Measurements from ENCODE around the gene CSNK1D. TPM values are rescaled to one million over a fixed set of nuclear protein-coding genes. Genes with fewer than 3 reads are reported as not detected.

CSNK1D gene
- total RNA-seq, 4 donors from 2014 or later, result 24.6 to 102 (median 57.1) TPM

DNA sequence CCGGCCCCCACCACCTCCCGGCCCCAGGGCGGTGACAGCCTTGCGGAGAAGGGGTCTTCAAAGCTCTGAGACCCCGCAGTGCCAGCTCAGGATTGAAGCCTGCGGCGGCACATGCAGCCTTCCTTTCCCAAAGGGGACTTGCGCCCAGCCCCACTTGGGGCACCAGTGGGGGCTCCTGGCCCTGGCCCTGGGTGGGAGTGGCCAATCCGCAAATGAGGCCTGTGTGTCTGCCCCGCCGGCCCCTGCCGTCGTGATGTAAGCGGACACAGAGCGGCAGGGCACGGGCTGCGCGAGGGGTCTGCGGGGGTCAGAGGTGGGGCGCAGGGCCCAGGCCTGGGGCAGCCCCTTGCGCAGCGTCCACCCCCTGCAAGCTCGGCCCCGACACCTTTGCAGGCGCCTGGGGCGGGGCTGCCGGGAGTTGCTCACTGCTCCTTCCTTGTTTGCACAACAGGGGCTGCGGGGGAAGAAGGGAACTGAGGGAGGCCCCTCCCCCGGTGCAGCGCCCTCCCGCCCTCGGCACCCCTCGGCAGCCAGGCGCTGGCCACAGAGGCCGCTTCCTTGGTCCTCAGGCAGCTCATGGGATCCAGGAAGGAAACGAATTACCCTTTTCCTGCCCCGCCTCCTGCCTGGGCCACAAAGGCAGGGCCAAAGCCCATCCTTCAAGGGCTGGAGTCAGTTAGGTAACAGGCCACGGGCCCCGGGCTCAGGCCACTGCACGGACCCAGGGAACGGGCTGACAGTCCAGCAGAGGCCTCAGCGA, 41.8 kb downstream of the CSNK1D start:
- H3K9me3 ChIP-seq, result no peaks in the 10 kb centered on the region
- 19% methylated on average over 15 of the region's 42 CpGs; no CpG with 5 or more reads in 1 of the 2 donors for WGBS, 2 donors
- DNase-seq, result no peak
- TF ChIP-seq, protein P1, sequence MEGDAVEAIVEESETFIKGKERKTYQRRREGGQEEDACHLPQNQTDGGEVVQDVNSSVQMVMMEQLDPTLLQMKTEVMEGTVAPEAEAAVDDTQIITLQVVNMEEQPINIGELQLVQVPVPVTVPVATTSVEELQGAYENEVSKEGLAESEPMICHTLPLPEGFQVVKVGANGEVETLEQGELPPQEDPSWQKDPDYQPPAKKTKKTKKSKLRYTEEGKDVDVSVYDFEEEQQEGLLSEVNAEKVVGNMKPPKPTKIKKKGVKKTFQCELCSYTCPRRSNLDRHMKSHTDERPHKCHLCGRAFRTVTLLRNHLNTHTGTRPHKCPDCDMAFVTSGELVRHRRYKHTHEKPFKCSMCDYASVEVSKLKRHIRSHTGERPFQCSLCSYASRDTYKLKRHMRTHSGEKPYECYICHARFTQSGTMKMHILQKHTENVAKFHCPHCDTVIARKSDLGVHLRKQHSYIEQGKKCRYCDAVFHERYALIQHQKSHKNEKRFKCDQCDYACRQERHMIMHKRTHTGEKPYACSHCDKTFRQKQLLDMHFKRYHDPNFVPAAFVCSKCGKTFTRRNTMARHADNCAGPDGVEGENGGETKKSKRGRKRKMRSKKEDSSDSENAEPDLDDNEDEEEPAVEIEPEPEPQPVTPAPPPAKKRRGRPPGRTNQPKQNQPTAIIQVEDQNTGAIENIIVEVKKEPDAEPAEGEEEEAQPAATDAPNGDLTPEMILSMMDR (IDR thresholded peaks at IDR 0.05), result peak in 1 of 6 experiments; percentile 8
- peak in 1 of 4 donors; percentile 47 for TF ChIP-seq POLR2A (IDR thresholded peaks at IDR 0.05)
- H3K4me3 ChIP-seq, result peak overlapping the region; percentile 35 to 84 (median 64)
- peaks cover 49 to 89% (median 60%) of the 10 kb centered on the region in 3 donors for H3K4me1 ChIP-seq
- peaks cover 0 to 2% (median 0%) of the 10 kb centered on the region in 3 donors for H3K36me3 ChIP-seq
- H3K27me3 ChIP-seq, result peaks cover 0 to 36% (median 0%) of the 10 kb centered on the region in 4 donors
- H3K27ac ChIP-seq, result peak overlapping the region; percentile 80 to 94 (median 90)
- intact Hi-C loops (cut with DNase I), result no loop called here

DNA sequence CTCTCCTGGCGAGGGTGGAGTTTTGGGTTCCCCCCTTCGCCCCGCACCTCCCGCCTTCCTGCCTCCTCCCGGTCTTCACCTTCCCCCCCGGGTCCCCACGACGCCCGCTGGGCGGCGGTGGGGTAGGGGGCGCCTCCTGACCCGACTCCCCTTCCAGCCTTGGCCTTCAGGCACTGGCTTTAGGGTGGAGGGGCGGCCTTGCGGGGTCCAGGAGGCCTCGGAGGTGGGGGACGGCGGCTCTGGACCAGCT, 42.3 kb downstream of the CSNK1D start:
- H3K36me3 ChIP-seq, result no peaks in the 10 kb centered on the region

DNA sequence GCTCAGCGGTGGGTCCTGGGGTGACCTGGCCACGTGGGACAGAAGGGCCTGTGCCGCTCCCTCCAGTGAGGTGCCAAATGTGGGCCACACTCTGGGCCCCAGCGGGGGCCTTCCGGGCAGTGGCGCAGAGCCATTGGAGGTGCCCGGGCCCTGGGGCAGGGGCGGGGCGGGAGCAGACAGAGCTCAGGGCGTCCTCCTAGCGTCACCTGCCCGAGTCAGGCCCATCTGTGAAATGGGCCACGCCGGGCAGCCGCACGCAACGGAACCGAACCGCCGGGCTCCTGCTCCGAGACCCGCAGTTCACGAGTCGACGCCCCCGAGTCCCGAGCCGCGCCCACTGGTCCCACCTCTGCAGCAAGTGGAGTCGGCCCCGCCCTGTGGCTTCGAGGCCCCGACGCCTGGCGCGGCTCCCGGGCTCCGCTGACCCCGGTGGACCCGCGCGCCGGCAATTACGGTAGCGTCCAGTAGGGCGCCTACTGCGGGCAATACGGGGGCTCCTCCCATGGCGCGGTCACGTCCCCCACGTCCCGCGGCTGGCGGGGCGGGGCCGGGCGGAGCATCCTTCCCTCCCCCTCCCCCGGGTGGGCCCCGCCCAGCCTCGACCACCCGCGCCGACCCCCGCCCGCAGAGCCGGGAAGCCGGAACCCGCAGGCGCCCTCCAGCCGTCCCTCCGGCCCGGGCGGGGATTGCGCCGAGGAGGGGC, 42.7 kb downstream of the CSNK1D start:
- DNase-seq, result no peak
- peak overlapping the region; percentile 80 to 94 (median 90) for H3K27ac ChIP-seq
- H3K36me3 ChIP-seq, result no peaks in the 10 kb centered on the region
- peaks cover 0 to 36% (median 0%) of the 10 kb centered on the region in 4 donors for H3K27me3 ChIP-seq
- no peaks in the 10 kb centered on the region for H3K9me3 ChIP-seq
- 0% methylated on average over 1 to 12 of the region's 76 CpGs for WGBS, 2 donors
- H3K4me1 ChIP-seq, result peaks cover 44 to 79% (median 51%) of the 10 kb centered on the region in 3 donors
- TF ChIP-seq, protein P1 (IDR thresholded peaks at IDR 0.05), result peak; percentile 35 to 61 (median 52)
- peak in 1 of 4 donors; percentile 30 for TF ChIP-seq POLR2A (IDR thresholded peaks at IDR 0.05)
- peak overlapping the region; percentile 35 to 84 (median 64) for H3K4me3 ChIP-seq
- intact Hi-C loops (cut with DNase I), result no loop called here

More for the DNA sequence above, 42.3 kb downstream of the CSNK1D start:
- Histone ChIP-seq H3K4me1 (peaks cover 49 to 84% (median 55%) of the 10 kb centered on the region in 3 donors), H3K27me3 (peaks cover 0 to 36% (median 0%) of the 10 kb centered on the region in 4 donors), H3K9me3 (no peaks in the 10 kb centered on the region), H3K27ac (peak overlapping the region; percentile 80 to 94 (median 90)), H3K4me3 (peak overlapping the region; percentile 35 to 84 (median 64))
- no peak for TF ChIP-seq POLR2A (IDR thresholded peaks at IDR 0.05)
- TF ChIP-seq, protein P1 (IDR thresholded peaks at IDR 0.05), result no peak
- no peak for DNase-seq
- intact Hi-C loops (cut with DNase I), result no loop called here
- no CpG with 5 or more reads among the region's 18 CpGs for WGBS, 2 donors

DNA sequence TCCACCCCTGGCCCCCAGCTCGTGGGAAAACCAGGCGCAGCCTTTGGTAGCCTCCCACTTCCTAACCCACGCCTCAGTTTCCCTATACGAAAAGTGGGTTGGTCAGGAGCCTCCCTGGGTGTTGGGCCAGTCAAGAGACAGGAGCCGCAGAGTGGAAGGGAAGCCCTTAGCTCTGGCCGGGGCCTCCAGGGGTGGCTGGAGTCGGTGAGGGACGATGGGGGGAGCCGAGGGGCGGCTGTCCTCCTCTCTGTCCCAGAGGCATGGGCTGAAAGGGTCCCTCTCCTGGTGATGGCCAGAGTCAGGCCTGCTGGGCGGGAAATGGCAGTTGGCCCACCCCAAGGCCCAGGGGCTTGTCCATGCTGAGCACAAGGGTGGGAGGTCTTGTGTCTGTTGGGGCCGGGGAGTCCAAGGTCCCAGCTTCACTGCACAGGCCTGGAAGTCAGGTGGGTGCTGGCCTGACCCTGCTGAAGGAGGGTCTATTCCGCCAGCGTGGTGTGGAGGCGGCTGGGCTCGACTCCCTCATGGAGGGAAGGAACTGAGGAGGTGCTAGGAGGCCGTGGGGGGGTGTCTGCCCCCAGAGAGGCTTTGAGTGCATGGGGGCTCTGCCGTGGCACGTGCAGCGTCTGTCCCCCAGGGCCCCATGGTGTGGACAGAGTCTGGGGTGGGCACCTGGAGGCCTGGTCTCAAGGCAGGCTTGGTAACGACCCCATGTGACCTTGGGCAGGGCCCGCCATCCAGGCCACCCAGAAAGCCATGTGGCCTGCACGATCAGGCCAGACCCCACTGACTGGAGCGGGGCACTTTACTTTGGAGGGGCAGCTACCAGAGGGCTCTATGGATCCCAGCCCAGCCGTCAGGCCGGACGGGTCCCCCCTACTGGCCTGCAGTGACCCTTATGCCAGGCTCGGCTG, 43.5 kb downstream of the CSNK1D start:
- no peaks in the 10 kb centered on the region for H3K9me3 ChIP-seq
- peak overlapping the region; percentile 35 to 84 (median 64) for H3K4me3 ChIP-seq
- no peak for TF ChIP-seq POLR2A (IDR thresholded peaks at IDR 0.05)
- TF ChIP-seq, protein P1 (IDR thresholded peaks at IDR 0.05), result no peak
- peaks cover 0 to 36% (median 0%) of the 10 kb centered on the region in 4 donors for H3K27me3 ChIP-seq
- WGBS, 2 donors, result 33% methylated on average over 1 of the region's 28 CpGs; no CpG with 5 or more reads in 1 of the 2 donors
- intact Hi-C loops (cut with DNase I), result no loop called here
- peak overlapping the region; percentile 80 to 94 (median 90) for H3K27ac ChIP-seq
- no peak for DNase-seq
- H3K4me1 ChIP-seq, result peaks cover 36 to 71% (median 44%) of the 10 kb centered on the region in 3 donors
- H3K36me3 ChIP-seq, result no peaks in the 10 kb centered on the region
